Neutrophil (primary cell): ENCODE measurements around the gene PLA2G4B.

Experiments
- H3K27ac ChIP-seq: fragments of 200-600 bp; sonication (generic); 2 replicates; pipeline ENCODE4 v1.5.1; 2016; ENCODE audit warnings: mild to moderate bottlenecking, moderate library complexity
- H3K27me3 ChIP-seq: fragments of 200-600 bp; sonication (generic); 2 replicates; pipeline ENCODE4 v1.6.0; 2016; ENCODE audit warnings: mild to moderate bottlenecking
- H3K36me3 ChIP-seq: fragments of 200-600 bp; sonication (generic); 2 replicates; pipeline ENCODE4 v1.5.1; 2017
- H3K4me1 ChIP-seq, 2 experiments: fragments of 200-600 bp in 1 of 2; sonication (generic) in 1 of 2; 1 replicate in 1 of 2; 2 replicates in 1 of 2; pipeline versions ENCODE4 v1.5.1 to v1.6.1; 2013 to 2016; ENCODE audit warnings: low read depth in 1 of 2, low read length in 1 of 2, mild to moderate bottlenecking in 1 of 2, moderate library complexity in 1 of 2; ENCODE audit not compliant: control insufficient read depth in 1 of 2, insufficient read depth in 1 of 2
- H3K4me3 ChIP-seq, 2 experiments: fragments of 200-600 bp in 1 of 2; sonication (generic) in 1 of 2; 1 replicate in 1 of 2; 2 replicates in 1 of 2; pipeline ENCODE4 v1.5.1; 2013 to 2016; ENCODE audit warnings: low read depth in 1 of 2, low read length in 1 of 2, mild to moderate bottlenecking in 1 of 2, moderate library complexity in 1 of 2
- H3K9me3 ChIP-seq: fragments of 200-600 bp; sonication (generic); 2 replicates; pipeline ENCODE4 v1.5.1; 2016
- CTCF ChIP-seq: fragments of 200-600 bp; sonication (generic); IDR thresholded peaks from 2 replicates; pipeline ENCODE4 v1.5.1; 2016; ENCODE audit warnings: antibody characterized with exemption

PLA2G4B gene

GRCh38 chr15:41892621-41893421 is 54.2 kb downstream of the PLA2G4B start:
- Histone ChIP-seq H3K9me3 (no peaks in the 10 kb centered on the region), H3K27ac (no peak overlapping the region), H3K4me3 (no peak overlapping the region), H3K27me3 (peaks cover 17% of the 10 kb centered on the region), H3K4me1 (no peaks in the 10 kb centered on the region), H3K36me3 (no peaks in the 10 kb centered on the region)
- no peak for TF ChIP-seq CTCF

GRCh38 chr15:41893422-41894250 is 55.0 kb downstream of the PLA2G4B start, which contains the start of gene SPTBN5:
Gene SPTBN5, minus strand, starts transcription at chr15:41894053. Its CDS starts 556 bp downstream, at chr15:41893497.
- Histone ChIP-seq H3K27ac (no peak within 1 kb of the TSS), H3K4me3 (no peak within 1 kb of the TSS), H3K9me3 (no peaks in the 10 kb centered on the region), H3K27me3 (peaks cover 17% of the 10 kb centered on the region), H3K4me1 (no peaks in the 10 kb centered on the region), H3K36me3 (peaks cover 5% of the 10 kb centered on the region)
- no peak for TF ChIP-seq CTCF

- peaks cover 17% of the 10 kb centered on the region for H3K27me3 ChIP-seq
- no peak overlapping the region for H3K27ac ChIP-seq
- no peak overlapping the region for H3K4me3 ChIP-seq
- H3K9me3 ChIP-seq, result no peaks in the 10 kb centered on the region
- peaks cover 12% of the 10 kb centered on the region for H3K36me3 ChIP-seq
- TF ChIP-seq CTCF, result no peak
- no peaks in the 10 kb centered on the region for H3K4me1 ChIP-seq
These were observed 55.7 kb downstream of the PLA2G4B start for GRCh38 chr15:41894251-41894790.

- Histone ChIP-seq H3K9me3 (no peaks in the 10 kb centered on the region), H3K27ac (no peak overlapping the region), H3K4me3 (no peak overlapping the region), H3K36me3 (peaks cover 18% of the 10 kb centered on the region), H3K4me1 (no peaks in the 10 kb centered on the region), H3K27me3 (peaks cover 17% of the 10 kb centered on the region)
- TF ChIP-seq CTCF, result no peak
These were observed 56.3 kb downstream of the PLA2G4B start for GRCh38 chr15:41894791-41895463.

- Histone ChIP-seq H3K4me3 (no peak overlapping the region), H3K4me1 (no peaks in the 10 kb centered on the region), H3K27ac (no peak overlapping the region), H3K9me3 (no peaks in the 10 kb centered on the region), H3K27me3 (peaks cover 17% of the 10 kb centered on the region), H3K36me3 (peaks cover 24% of the 10 kb centered on the region)
- TF ChIP-seq CTCF, result no peak
These were observed 56.8 kb downstream of the PLA2G4B start for GRCh38 chr15:41895491-41895890.
